ENCODE results near the gene DIAPH3. TPM values are rescaled to one million over a fixed set of nuclear protein-coding genes. Genes with fewer than 3 reads are reported as not detected.

Gene DIAPH3
- total and polyA plus RNA-seq, 2 of the 8 experiments (the other 6 are each of a cell fraction or from before 2014, with no cell fraction given) = 8.0 to 30.8 TPM

GRCh38 chr13:60120617-60121336 lies 43.0 kb downstream of the DIAPH3 start:
- no peaks in the 10 kb centered on the region for H3K27me3 ChIP-seq (replicated peaks in 1 of 4; ENCODE audit: control insufficient read depth in 3 of 4, extremely low read depth in 1 of 4, insufficient read depth in 3 of 4, low read length in 3 of 4)
- H3K4me3 ChIP-seq (ENCODE audit: extremely low read depth in 1 of 4, insufficient read depth in 2 of 4, low read depth in 3 of 4, low read length in 4 of 4) = no peak overlapping the region
- H2BK20ac ChIP-seq (ENCODE audit: low read length) = no peak overlapping the region
- H4K5ac ChIP-seq (ENCODE audit: insufficient read length, low read depth, low read length) = no peak overlapping the region
- H3K27ac ChIP-seq (ENCODE audit: low read depth, low read length) = no peak overlapping the region
- peaks cover 4% of the 10 kb centered on the region; the same call in 1 of the 2 replicates for H3K79me1 ChIP-seq (ENCODE audit: low read depth, low read length)
- no peaks in the 10 kb centered on the region for H3K23me2 ChIP-seq (ENCODE audit: low read depth, low read length)
- DNase-seq (ENCODE audit: low read depth in 1 of 2, low spot score in 2 of 2) = no peak
- H4K8ac ChIP-seq (ENCODE audit: extremely low read depth, insufficient read depth, low read length) = no peak overlapping the region
- no peak overlapping the region for H2BK5ac ChIP-seq (ENCODE audit: low read depth, low read length)
- no peaks in the 10 kb centered on the region for H3K4me1 ChIP-seq (replicated peaks in 1 of 4; ENCODE audit: control insufficient read depth in 3 of 4, insufficient read depth in 4 of 4, low read length in 3 of 4)
- ChIA-PET POLR2A (ENCODE audit: partially characterized antibody) (no interaction called here), CTCF (ENCODE audit: partially characterized antibody) (no interaction called here)
- peaks cover 0 to 13% of the 10 kb centered on the region in 2 experiments; a peak in 3 of 4 replicates for H3K79me2 ChIP-seq (ENCODE audit: control insufficient read depth in 1 of 2, insufficient read depth in 2 of 2, low read length in 2 of 2)
- no peak overlapping the region for H3K56ac ChIP-seq (replicated peaks; ENCODE audit: insufficient read length, low read depth, low read length)
- no peak overlapping the region for H3K4ac ChIP-seq (replicated peaks; ENCODE audit: insufficient read length, low read depth, low read length)
- H3K36me3 ChIP-seq (ENCODE audit: control insufficient read depth in 2 of 4, insufficient read depth in 4 of 4, low read length in 3 of 4) = peaks cover 0 to 3% (median 0%) of the 10 kb centered on the region in 4 experiments; a peak in 2 of 8 replicates
- no peaks in the 10 kb centered on the region for H3K9me3 ChIP-seq (ENCODE audit: insufficient read depth in 2 of 2, low read depth in 1 of 2, low read length in 1 of 2)
- no peak overlapping the region for H2BK12ac ChIP-seq (ENCODE audit: low read depth, low read length)
- no peak overlapping the region for H2BK15ac ChIP-seq (ENCODE audit: low read length)
- no peak overlapping the region for H3K18ac ChIP-seq (ENCODE audit: extremely low read depth, low read length)
- H2AFZ ChIP-seq (ENCODE audit: low read length) = no peak overlapping the region
- no peaks in the 10 kb centered on the region for H4K20me1 ChIP-seq (replicated peaks in 1 of 2; ENCODE audit: control insufficient read depth in 1 of 2, insufficient read depth in 2 of 2, low read length in 2 of 2)
- 94% methylated on average over 6 of the region's 6 CpGs; no CpG with 5 or more reads in 1 of the 2 experiments for WGBS, 2 experiments (ENCODE audit: extremely low coverage in 1 of 2, insufficient coverage in 1 of 2, insufficient read length in 1 of 2, insufficient replicate concordance in 2 of 2, low coverage in 1 of 2, low lambda C conversion rate in 2 of 2, missing lambda C conversion rate in 1 of 2)
- H2BK120ac ChIP-seq (replicated peaks; ENCODE audit: low read depth, low read length) = no peak overlapping the region
- H3K23ac ChIP-seq (ENCODE audit: insufficient read length) = no peak overlapping the region
- no peak for FAIRE-seq
- H2AK5ac ChIP-seq (ENCODE audit: low read depth, low read length) = no peak overlapping the region
- no peak overlapping the region for H3K14ac ChIP-seq (ENCODE audit: insufficient read length)
- no peak overlapping the region for H3K9ac ChIP-seq (replicated peaks in 1 of 4; ENCODE audit: extremely low read depth in 1 of 4, low read depth in 3 of 4, low read length in 3 of 4)
- no peak overlapping the region for H4K91ac ChIP-seq (replicated peaks; ENCODE audit: insufficient read length, low read length)
- no peak overlapping the region for H3K4me2 ChIP-seq (ENCODE audit: insufficient read depth in 1 of 2, low read depth in 2 of 2, low read length in 2 of 2)
- TF ChIP-seq CBX5 (IDR thresholded peaks at IDR 0.05; ENCODE audit: low read depth, low read length) (no peak), JUND (IDR thresholded peaks at IDR 0.05; ENCODE audit: low read length) (no peak), SIRT6 (IDR thresholded peaks at IDR 0.05; ENCODE audit: low read length) (no peak), USF2 (IDR thresholded peaks at IDR 0.05; ENCODE audit: low read length) (no peak), HDAC6 (IDR thresholded peaks at IDR 0.05; ENCODE audit: low read depth, low read length) (no peak), CREB1 (IDR thresholded peaks at IDR 0.05) (no peak), CHD1 (IDR thresholded peaks at IDR 0.05; ENCODE audit: low read depth, low read length) (no peak), TCF12 (IDR thresholded peaks at IDR 0.05; ENCODE audit: low read depth, low read length) (no peak), JUN (IDR thresholded peaks at IDR 0.05; ENCODE audit: low read depth, low read length) (no peak), SP2 (IDR thresholded peaks at IDR 0.05; ENCODE audit: low read length) (no peak), BCL11A (IDR thresholded peaks at IDR 0.05; ENCODE audit: low read depth in 2 of 2, low read length in 2 of 2) (no peak), SAP30 (IDR thresholded peaks at IDR 0.05; ENCODE audit: insufficient read depth, insufficient replicate concordance, low read length) (no peak), PHF8 (conservative IDR thresholded peaks at IDR 0.05; ENCODE audit: low read depth, low read length) (no peak)

Data from H1 (cell line).